Mucosa of stomach (tissue), 1 donor: ENCODE results near the gene DLG1.
"Not testable (repeated sequence)": the region's sequence is repeated elsewhere in the genome, so short reads cannot be mapped to it uniquely, and the experiment has no call there.

Source experiments
- H3K27me3 ChIP-seq: one replicate; pipeline ENCODE4 v1.7.0; 2013; ENCODE audit warnings: mild to moderate bottlenecking, low read length; ENCODE audit not compliant: control insufficient read depth, insufficient read depth
- H3K36me3 ChIP-seq: one replicate; pipeline ENCODE4 v1.7.0; 2013; ENCODE audit warnings: low read length; ENCODE audit not compliant: control insufficient read depth, insufficient read depth
- H3K4me1 ChIP-seq: one replicate; pipeline ENCODE4 v1.7.0; 2013; ENCODE audit warnings: mild to moderate bottlenecking, low read length; ENCODE audit not compliant: control insufficient read depth, insufficient read depth
- H3K4me3 ChIP-seq: one replicate; pipeline ENCODE4 v1.7.0; 2013; ENCODE audit warnings: low read length
- H3K9ac ChIP-seq: one replicate; pipeline ENCODE4 v1.7.0; 2013; ENCODE audit warnings: mild to moderate bottlenecking, low read length, moderate library complexity
- H3K9me3 ChIP-seq: one replicate; pipeline ENCODE4 v1.7.0; 2013; ENCODE audit warnings: mild to moderate bottlenecking, low read length, moderate library complexity; ENCODE audit not compliant: control insufficient read depth
- donor health status: Pancreatic carcinoma.

Gene DLG1

DNA sequence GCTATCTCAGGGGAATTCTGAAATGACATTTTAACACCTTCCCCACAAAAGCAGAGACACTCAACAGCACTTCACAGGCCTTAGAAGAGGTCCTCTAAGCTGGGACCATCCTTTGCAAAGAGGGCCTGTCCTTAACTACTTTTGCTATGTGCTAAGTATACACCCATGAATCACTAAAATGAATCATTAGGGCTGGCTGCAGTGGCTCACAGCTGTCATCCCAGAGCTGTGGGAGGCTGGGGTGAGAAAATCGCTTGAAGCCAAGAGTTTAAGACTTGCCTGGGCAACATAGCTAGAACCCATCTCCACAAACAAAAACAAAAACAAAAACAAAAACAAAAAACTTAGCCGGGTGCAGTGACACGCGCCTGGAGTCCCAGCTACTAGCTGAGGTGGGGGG is 214.9 kb downstream of the DLG1 start:
- Histone ChIP-seq H3K9ac (no peak overlapping the region), H3K36me3 (no peaks in the 10 kb centered on the region), H3K4me3 (no peak overlapping the region), H3K9me3 (no peaks in the 10 kb centered on the region), H3K4me1 (no peaks in the 10 kb centered on the region), H3K27me3 (no peaks in the 10 kb centered on the region)

DNA sequence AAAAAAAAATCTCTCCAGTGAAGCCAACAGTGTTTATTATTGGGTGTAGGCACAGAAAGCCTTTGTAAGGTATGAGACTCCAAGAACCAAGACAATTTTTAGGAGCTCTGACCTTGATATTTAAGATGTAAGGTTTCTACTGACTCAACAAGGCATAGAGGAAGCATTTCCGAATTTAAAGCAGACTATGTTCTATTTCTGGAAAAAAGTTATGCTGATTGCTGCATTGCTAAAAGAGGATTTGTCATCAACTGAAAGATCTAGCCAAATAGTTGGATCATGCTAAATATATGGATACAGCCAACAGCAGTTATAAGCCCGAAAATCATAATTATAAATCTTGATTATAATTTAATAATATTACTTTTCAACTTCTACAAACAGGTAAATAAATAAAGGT is 215.5 kb downstream of the DLG1 start:
- H3K9ac ChIP-seq: no peak overlapping the region
- H3K4me3 ChIP-seq: no peak overlapping the region
- no peaks in the 10 kb centered on the region for H3K27me3 ChIP-seq
- no peaks in the 10 kb centered on the region for H3K4me1 ChIP-seq
- H3K9me3 ChIP-seq: no peaks in the 10 kb centered on the region
- H3K36me3 ChIP-seq: no peaks in the 10 kb centered on the region

DNA sequence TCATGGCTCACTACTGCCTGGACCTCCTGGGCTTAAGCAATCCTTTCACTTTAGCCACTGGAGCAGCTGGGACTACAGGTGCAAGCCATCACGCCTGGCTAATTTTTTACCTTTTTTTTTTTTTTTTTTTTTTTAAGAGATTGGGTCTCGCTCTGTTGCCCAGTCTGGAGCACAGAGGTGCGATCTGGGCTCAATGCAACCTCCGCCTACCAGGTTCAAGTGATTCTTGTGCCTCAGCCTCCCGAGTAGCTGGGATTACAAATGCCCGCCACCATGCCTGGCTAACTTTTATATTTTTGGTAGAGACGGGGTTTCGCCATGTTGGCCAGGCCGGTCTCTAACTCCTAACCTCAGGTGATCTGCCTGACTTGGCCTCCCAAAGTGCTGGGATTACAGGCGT is 218.1 kb downstream of the DLG1 start:
- Histone ChIP-seq H3K9ac (no peak overlapping the region), H3K27me3 (no peaks in the 10 kb centered on the region), H3K4me3 (no peak overlapping the region), H3K4me1 (no peaks in the 10 kb centered on the region), H3K9me3 (no peaks in the 10 kb centered on the region), H3K36me3 (no peaks in the 10 kb centered on the region)

DNA sequence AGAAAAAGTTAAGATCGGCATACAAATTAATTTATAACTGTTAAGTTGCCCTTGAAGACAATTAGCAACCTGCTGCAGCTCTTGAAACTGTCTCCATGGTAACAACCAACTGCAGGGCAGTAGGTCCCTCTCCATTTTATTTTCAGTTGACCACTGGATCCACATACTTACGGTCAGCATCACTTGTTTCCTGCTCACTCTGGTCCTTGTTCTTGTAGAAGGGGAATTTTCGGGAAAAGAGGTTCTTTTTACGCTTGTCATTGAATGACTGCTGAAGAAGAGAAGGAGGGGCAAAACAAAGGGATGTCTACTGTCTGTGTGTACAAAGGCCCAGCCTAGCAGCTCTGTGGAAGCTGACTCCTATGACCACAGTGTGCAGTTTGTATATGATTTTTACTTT is 222.0 kb downstream of the DLG1 start:
- Histone ChIP-seq H3K9me3 (no peaks in the 10 kb centered on the region), H3K9ac (no peak overlapping the region), H3K36me3 (no peaks in the 10 kb centered on the region)

DNA sequence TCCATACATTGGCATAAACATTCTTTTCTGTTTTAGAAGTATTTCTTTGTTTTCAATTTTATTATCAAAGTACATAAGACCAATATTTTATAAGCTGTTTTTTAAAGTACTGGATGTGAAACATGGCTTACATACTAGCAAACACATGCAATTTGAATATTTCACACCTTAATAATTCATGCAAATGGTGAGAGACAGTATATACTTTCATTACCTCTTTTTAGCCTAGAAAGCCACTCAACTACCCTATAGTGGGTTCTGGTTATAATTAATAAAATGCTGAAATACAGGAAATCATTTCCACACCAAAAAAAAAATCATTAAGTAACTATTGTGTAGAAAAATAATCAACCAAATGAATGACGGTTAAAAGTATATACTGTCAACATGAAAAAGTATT is 230.3 kb downstream of the DLG1 start:
- Histone ChIP-seq H3K36me3 (no peaks in the 10 kb centered on the region), H3K4me3 (no peak overlapping the region), H3K9me3 (no peaks in the 10 kb centered on the region)

More for the DNA sequence above, 222.0 kb downstream of the DLG1 start:
- Histone ChIP-seq H3K4me3 (no peak overlapping the region), H3K27me3 (no peaks in the 10 kb centered on the region), H3K4me1 (no peaks in the 10 kb centered on the region)

DNA sequence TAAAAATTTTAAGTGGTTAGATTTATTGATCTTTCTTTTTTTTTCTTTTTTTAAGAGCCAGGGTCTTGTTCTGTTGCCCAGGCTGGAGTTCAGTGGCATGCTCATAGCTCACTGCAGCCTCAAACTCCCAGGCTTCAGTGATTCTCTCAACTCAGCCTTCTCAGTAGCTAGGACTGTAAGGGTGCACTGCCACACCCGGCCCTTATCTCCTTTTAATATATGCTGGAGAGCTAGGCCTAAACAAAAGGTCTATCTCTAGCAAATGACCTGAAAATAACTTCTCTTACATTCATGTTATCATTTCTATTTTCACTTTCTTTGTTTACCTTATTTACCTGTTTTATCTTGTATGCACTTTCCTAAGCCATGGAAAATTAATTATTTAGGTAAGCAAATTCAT is 233.6 kb downstream of the DLG1 start:
- no peaks in the 10 kb centered on the region for H3K36me3 ChIP-seq
- no peaks in the 10 kb centered on the region for H3K27me3 ChIP-seq
- no peak overlapping the region for H3K4me3 ChIP-seq
- no peaks in the 10 kb centered on the region for H3K4me1 ChIP-seq
- H3K9ac ChIP-seq: no peak overlapping the region
- H3K9me3 ChIP-seq: no peaks in the 10 kb centered on the region

More for the DNA sequence above, 230.3 kb downstream of the DLG1 start:
- no peak overlapping the region for H3K9ac ChIP-seq
- H3K4me1 ChIP-seq: no peaks in the 10 kb centered on the region
- no peaks in the 10 kb centered on the region for H3K27me3 ChIP-seq

DNA sequence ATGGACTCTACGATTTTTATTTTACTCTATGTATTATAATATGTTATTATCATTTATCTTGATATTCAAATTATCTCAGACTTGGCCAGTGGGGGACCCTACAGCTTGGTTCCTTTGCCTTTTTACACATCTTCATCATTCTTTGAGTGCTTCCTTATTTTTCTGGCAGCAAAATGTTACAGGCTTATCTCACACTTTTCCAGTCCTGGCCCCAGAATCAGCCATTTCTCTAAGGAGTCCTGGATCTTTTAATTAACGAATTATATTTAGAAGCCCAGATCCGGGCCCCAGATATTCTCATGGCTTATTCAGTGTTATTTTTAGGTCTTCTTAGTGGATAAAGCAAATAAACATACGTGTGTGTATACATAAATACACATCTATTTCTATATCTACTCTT is 236.0 kb downstream of the DLG1 start:
- H3K9ac ChIP-seq: no peak overlapping the region
- no peaks in the 10 kb centered on the region for H3K27me3 ChIP-seq
- no peaks in the 10 kb centered on the region for H3K9me3 ChIP-seq
- no peak overlapping the region for H3K4me3 ChIP-seq
- H3K36me3 ChIP-seq: no peaks in the 10 kb centered on the region
- no peaks in the 10 kb centered on the region for H3K4me1 ChIP-seq

DNA sequence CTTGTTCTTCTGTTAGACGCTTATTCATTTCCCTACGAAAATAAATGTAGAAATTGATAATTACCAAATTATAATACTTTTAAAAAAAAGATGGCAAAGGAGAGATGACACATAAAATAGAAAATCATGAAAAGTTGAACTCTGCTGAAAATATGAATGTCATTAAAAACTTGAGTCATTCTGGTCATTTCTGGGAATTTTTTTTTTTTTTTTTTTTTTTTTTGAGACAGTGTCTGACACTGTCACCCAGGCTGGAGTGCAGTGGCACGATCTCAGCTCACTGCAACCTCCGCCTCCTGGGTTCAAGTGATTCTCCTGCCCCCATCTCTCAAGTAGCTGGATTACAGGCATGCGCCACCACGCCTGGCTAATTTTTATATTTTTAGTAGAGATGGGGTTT is 246.8 kb downstream of the DLG1 start:
- not testable (repeated sequence) for H3K4me3 ChIP-seq, H3K9me3 ChIP-seq, H3K4me1 ChIP-seq, H3K36me3 ChIP-seq, H3K9ac ChIP-seq, H3K27me3 ChIP-seq

DNA sequence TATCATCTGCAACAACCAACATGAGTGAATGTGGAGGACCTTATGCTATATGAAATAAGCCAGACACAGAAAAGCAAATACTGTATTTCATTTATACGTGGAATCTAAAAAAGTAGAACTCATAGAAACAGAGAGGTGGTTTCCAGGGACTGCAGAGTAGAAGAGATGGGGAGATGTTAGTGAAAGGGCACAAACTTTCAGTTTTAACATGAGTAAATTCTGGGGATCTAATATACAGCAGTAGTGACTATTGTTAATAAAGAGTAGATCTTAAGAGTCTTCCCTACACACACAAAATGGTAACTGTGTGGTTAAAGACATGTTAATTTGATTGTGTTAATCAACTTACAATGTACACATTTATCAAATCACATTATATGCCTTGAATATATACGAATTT is 247.9 kb downstream of the DLG1 start:
- Histone ChIP-seq H3K4me3 (no peak overlapping the region), H3K36me3 (no peaks in the 10 kb centered on the region), H3K27me3 (no peaks in the 10 kb centered on the region), H3K9me3 (no peaks in the 10 kb centered on the region), H3K9ac (no peak overlapping the region), H3K4me1 (no peaks in the 10 kb centered on the region)

DNA sequence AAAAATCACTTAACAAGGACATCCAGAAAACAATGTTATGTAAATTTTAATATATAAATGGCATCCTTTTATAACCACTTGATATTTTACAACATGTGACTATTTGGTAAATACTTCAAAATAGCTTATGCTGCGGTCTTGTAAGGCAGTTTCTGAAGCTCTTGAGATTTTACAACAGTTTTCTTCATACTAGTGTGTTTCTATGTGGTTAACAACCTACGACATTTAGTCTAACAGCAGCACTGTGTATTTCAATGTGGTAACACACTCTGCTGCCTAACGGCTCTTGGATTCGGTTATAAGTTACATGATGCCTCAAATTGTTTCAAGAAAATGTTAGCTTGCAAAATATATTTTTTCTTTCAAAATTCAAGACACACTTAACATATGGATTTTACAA is 255.9 kb downstream of the DLG1 start:
- H3K9ac ChIP-seq: no peak overlapping the region
- H3K9me3 ChIP-seq: no peaks in the 10 kb centered on the region
- peaks cover 5% of the 10 kb centered on the region for H3K36me3 ChIP-seq
- no peak overlapping the region for H3K4me3 ChIP-seq
- H3K4me1 ChIP-seq: no peaks in the 10 kb centered on the region
- no peaks in the 10 kb centered on the region for H3K27me3 ChIP-seq

DNA sequence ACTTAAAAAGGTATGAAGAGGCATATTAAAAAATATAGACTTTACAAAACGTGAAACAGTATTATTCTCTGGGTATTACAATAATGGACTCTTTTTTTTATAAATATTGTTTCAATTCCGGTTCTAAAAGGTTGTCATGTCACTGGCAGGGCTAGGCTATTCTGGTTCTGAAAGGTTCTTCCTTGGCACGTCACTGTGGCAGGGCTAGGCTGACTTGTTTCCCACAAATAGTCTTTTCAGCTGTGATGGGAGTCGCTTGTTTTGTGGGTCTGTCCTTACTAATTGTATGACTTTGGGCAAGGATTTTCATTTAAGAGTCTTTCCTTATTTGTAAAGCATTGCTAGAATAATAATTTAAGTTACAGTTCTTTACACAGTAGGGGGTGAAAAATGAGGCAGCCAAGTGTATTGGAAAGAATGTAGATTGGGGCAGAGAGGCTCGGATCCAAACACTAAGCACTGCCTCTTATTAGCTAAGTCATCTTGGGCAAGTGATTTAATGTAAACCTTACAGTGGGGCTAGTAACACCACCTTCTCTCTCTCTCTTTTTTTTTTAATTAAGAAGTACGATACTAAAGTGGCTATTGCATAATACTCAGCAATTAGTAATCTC is 256.4 kb downstream of the DLG1 start:
- Histone ChIP-seq H3K9ac (no peak overlapping the region), H3K4me1 (no peaks in the 10 kb centered on the region), H3K27me3 (no peaks in the 10 kb centered on the region), H3K9me3 (no peaks in the 10 kb centered on the region), H3K36me3 (peaks cover 5% of the 10 kb centered on the region), H3K4me3 (no peak overlapping the region)

DNA sequence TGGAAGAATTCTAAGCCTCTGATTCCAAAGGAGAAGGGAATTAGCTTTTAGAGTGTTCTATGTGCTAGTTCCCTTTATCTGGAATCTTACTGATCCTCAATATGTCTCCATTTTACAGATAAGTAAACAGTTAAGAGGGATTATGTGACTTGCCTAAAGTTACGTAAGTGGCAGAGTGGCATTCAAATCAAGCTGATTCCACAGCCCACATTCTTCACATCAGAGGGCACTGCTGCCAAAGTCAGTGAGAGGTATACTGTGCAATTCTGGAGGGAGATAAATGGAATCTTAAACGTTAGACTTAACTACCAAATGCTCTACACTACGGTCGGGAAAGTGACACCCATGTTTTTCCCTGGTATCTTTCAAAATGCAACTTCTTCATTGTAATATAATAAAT is 257.8 kb downstream of the DLG1 start:
- H3K9me3 ChIP-seq: no peaks in the 10 kb centered on the region
- H3K9ac ChIP-seq: no peak overlapping the region
- no peaks in the 10 kb centered on the region for H3K27me3 ChIP-seq
- no peak overlapping the region for H3K4me3 ChIP-seq
- H3K36me3 ChIP-seq: peaks cover 5% of the 10 kb centered on the region
- no peaks in the 10 kb centered on the region for H3K4me1 ChIP-seq
